ENCODE data around the gene RNU6-1.

DNA sequence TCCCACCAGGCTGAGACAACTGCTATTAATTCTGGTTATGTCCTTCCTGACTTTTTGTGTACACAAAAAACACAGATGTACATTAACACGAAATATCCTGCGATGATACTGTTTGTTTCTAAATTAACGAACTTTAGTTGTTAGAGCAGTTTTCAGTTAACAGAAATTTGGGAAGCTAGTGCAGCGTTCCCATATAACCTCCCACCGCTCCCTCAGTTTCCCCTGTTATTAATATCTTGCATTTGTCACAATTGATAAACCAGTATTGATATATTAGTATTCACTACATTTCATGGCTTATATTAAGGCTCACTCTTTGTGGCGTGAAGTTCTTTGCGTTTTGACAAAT lies 45.3 kb upstream of the RNU6-1 start:
- TF ChIP-seq, protein P1, sequence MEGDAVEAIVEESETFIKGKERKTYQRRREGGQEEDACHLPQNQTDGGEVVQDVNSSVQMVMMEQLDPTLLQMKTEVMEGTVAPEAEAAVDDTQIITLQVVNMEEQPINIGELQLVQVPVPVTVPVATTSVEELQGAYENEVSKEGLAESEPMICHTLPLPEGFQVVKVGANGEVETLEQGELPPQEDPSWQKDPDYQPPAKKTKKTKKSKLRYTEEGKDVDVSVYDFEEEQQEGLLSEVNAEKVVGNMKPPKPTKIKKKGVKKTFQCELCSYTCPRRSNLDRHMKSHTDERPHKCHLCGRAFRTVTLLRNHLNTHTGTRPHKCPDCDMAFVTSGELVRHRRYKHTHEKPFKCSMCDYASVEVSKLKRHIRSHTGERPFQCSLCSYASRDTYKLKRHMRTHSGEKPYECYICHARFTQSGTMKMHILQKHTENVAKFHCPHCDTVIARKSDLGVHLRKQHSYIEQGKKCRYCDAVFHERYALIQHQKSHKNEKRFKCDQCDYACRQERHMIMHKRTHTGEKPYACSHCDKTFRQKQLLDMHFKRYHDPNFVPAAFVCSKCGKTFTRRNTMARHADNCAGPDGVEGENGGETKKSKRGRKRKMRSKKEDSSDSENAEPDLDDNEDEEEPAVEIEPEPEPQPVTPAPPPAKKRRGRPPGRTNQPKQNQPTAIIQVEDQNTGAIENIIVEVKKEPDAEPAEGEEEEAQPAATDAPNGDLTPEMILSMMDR (IDR thresholded peaks at IDR 0.05) = no peak
- TF ChIP-seq POLR2AphosphoS5 (IDR thresholded peaks at IDR 0.05) = no peak

Measured in upper lobe of left lung (tissue), 4 donors.